Caco-2 (cell line): ENCODE data around the gene B4GALNT4. TPM values are rescaled to one million over a fixed set of nuclear protein-coding genes. Genes with fewer than 3 reads are reported as not detected.
A peak's percentile ranks its signal among the peaks of the same experiment; 100 is the strongest.

Source experiments
- BruUV-seq: library from RNA; stranded (reverse); fragments of 400-500 nt; replicated peaks from 2 replicates; lab custom pipeline; 2021; lab: Mats Ljungman, UMichigan
- CTCF ChIA-PET: fragments of 300-600 bp; sonication (Branson Sonifier 250); formaldehyde crosslinking; loops from one replicate; lab custom pipeline; 2022; ENCODE audit warnings: antibody characterized with exemption; lab: Charles Lee
- POLR2A ChIA-PET: fragments of 300-600 bp; sonication (Branson Sonifier 250); formaldehyde crosslinking; loops from one replicate; lab custom pipeline; 2022; ENCODE audit warnings: antibody characterized with exemption; lab: Charles Lee
- DNase-seq, 2 experiments: peaks; one replicate each; pipeline versions ENCODE4 v3.0.0 to v3.0.0-alpha.2; 2020 to 2022
- H3K27me3 ChIP-seq: replicated peaks from 2 replicates; pipeline ENCODE4 v1.6.0; 2011; ENCODE audit warnings: low read length; ENCODE audit not compliant: control insufficient read depth, insufficient read depth
- H3K36me3 ChIP-seq: 2 replicates; pipeline ENCODE4 v1.5.1; 2011; ENCODE audit warnings: low read length; ENCODE audit not compliant: control insufficient read depth, insufficient read depth
- H3K4me1 ChIP-seq: fragments of 250-450 bp; sonication (Bioruptor Pico); 2 replicates; pipeline ENCODE4 v1.5.1; 2020; ENCODE audit warnings: mild to moderate bottlenecking
- H3K4me3 ChIP-seq: 2 replicates; pipeline ENCODE4 v1.5.1; 2011; ENCODE audit warnings: low read depth, mild to moderate bottlenecking, control low read depth, low read length
- H3K9me3 ChIP-seq: fragments of 250-450 bp; sonication (Bioruptor Pico); 2 replicates; pipeline ENCODE4 v1.5.1; 2020; ENCODE audit warnings: mild to moderate bottlenecking, moderate library complexity
- H3K27ac Mint-ChIP-seq: one replicate; pipeline ENCODE4 v1.8.0; 2022; ENCODE audit warnings: mixed read lengths; ENCODE audit not compliant: unreplicated experiment
- H3K27me3 Mint-ChIP-seq: one replicate; pipeline ENCODE4 v1.8.0; 2022; ENCODE audit warnings: mixed read lengths; ENCODE audit not compliant: insufficient read depth, unreplicated experiment
- H3K36me3 Mint-ChIP-seq: one replicate; pipeline ENCODE4 v1.8.0; 2022; ENCODE audit warnings: mild to moderate bottlenecking, mixed read lengths; ENCODE audit not compliant: insufficient read depth, unreplicated experiment
- H3K4me1 Mint-ChIP-seq: one replicate; pipeline ENCODE4 v1.8.0; 2022; ENCODE audit warnings: low read depth, mixed read lengths; ENCODE audit not compliant: unreplicated experiment
- H3K4me3 Mint-ChIP-seq: one replicate; pipeline ENCODE4 v1.8.0; 2022; ENCODE audit warnings: mild to moderate bottlenecking, moderate library complexity, mixed read lengths; ENCODE audit not compliant: unreplicated experiment
- H3K9me3 Mint-ChIP-seq: one replicate; pipeline ENCODE4 v1.8.0; 2022; ENCODE audit warnings: mixed read lengths; ENCODE audit not compliant: unreplicated experiment
- intact Hi-C: fragments of 100-400 bp; cut with micrococcal nuclease; formaldehyde crosslinking; loops from one replicate; pipeline ENCODE4 v1.10.0; 2022; ENCODE audit not compliant: unreplicated experiment
- total RNA-seq: library from RNA; stranded (reverse); gene quantifications from 2 replicates; pipeline ENCODE4 v1.2.3, GENCODE V29; 2022
- TF ChIP-seq, protein P1 (sequence below), 2 experiments: fragments of 200-600 bp in 1 of 2; IDR thresholded peaks; 1 replicate in 1 of 2; 2 replicates in 1 of 2; pipeline versions ENCODE4 v1.5.1 to v1.8.0; 2011 to 2022; ENCODE audit warnings: antibody characterized with exemption in 1 of 2, control low read depth in 1 of 2, inconsistent platforms in 1 of 2, low read depth in 1 of 2, low read length in 1 of 2, mild to moderate bottlenecking in 1 of 2, moderate library complexity in 1 of 2; ENCODE audit not compliant: insufficient read depth in 1 of 2, severe bottlenecking in 1 of 2, unreplicated experiment in 1 of 2

The B4GALNT4 gene
- total RNA-seq, 1 experiment from 2014 or later: 35.6 TPM

GRCh38 chr11:405954-406795 is 36.9 kb downstream of the B4GALNT4 start:
- TF ChIP-seq, protein P1, sequence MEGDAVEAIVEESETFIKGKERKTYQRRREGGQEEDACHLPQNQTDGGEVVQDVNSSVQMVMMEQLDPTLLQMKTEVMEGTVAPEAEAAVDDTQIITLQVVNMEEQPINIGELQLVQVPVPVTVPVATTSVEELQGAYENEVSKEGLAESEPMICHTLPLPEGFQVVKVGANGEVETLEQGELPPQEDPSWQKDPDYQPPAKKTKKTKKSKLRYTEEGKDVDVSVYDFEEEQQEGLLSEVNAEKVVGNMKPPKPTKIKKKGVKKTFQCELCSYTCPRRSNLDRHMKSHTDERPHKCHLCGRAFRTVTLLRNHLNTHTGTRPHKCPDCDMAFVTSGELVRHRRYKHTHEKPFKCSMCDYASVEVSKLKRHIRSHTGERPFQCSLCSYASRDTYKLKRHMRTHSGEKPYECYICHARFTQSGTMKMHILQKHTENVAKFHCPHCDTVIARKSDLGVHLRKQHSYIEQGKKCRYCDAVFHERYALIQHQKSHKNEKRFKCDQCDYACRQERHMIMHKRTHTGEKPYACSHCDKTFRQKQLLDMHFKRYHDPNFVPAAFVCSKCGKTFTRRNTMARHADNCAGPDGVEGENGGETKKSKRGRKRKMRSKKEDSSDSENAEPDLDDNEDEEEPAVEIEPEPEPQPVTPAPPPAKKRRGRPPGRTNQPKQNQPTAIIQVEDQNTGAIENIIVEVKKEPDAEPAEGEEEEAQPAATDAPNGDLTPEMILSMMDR (IDR thresholded peaks at IDR 0.05; ENCODE audit: insufficient read depth in 1 of 2, low read depth in 1 of 2, low read length in 1 of 2, severe bottlenecking in 1 of 2, unreplicated experiment in 1 of 2): no peak
- ChIA-PET CTCF (interaction anchor here (0.6 to 1.5 kb wide), 3 partner anchors 11 to 534 kb away, joined by 3 to 8 read pairs (median 3); partner anchors contain the start of gene PTDSS2), POLR2A (no interaction called here)
- intact Hi-C loops: no loop called here
- Mint-ChIP-seq H3K36me3 (peaks cover 74% of the 10 kb centered on the region), H3K4me3 (no peak overlapping the region), H3K27ac (no peak overlapping the region), H3K9me3 (no peaks in the 10 kb centered on the region), H3K27me3 (no peaks in the 10 kb centered on the region), H3K4me1 (no peaks in the 10 kb centered on the region)
- Histone ChIP-seq H3K36me3 (peaks cover 5% of the 10 kb centered on the region), H3K9me3 (peaks cover 3% of the 10 kb centered on the region; the same call in 1 of the 2 replicates), H3K27me3 (no peaks in the 10 kb centered on the region), H3K4me3 (no peak overlapping the region), H3K4me1 (peaks cover 9% of the 10 kb centered on the region)
- DNase-seq: no peak
- TSS peak; percentile 91 for BruUV-seq

GRCh38 chr11:406796-407650 is 37.7 kb downstream of the B4GALNT4 start:
- no peak for DNase-seq
- Histone ChIP-seq H3K9me3 (peaks cover 3% of the 10 kb centered on the region; the same call in 1 of the 2 replicates), H3K27me3 (no peaks in the 10 kb centered on the region), H3K4me3 (no peak overlapping the region), H3K36me3 (peaks cover 5% of the 10 kb centered on the region), H3K4me1 (peaks cover 9% of the 10 kb centered on the region)
- peaks cover 74% of the 10 kb centered on the region for H3K36me3 Mint-ChIP-seq
- TF ChIP-seq, protein P1 (IDR thresholded peaks at IDR 0.05; ENCODE audit: insufficient read depth in 1 of 2, low read depth in 1 of 2, low read length in 1 of 2, severe bottlenecking in 1 of 2, unreplicated experiment in 1 of 2): no peak
- H3K4me1 Mint-ChIP-seq: no peaks in the 10 kb centered on the region
- ChIA-PET CTCF (interaction anchor here (0.6 to 1.5 kb wide), 4 partner anchors 10 to 534 kb away, joined by 3 to 12 read pairs (median 6); partner anchors contain the start of gene PTDSS2), POLR2A (interaction anchor here (0.5 to 1.1 kb wide), 5 partner anchors 10 to 203 kb away, joined by 3 to 8 read pairs (median 5); partner anchors contain the start of gene PKP3)
- no TSS peak for BruUV-seq
- no peaks in the 10 kb centered on the region for H3K9me3 Mint-ChIP-seq
- no peaks in the 10 kb centered on the region for H3K27me3 Mint-ChIP-seq
- no peak overlapping the region for H3K27ac Mint-ChIP-seq
- H3K4me3 Mint-ChIP-seq: no peak overlapping the region
- intact Hi-C loops: no loop called here
